Measurements from ENCODE around the gene JRKL.
A peak's percentile ranks its signal among the peaks of the same experiment; 100 is the strongest.
"Not testable (repeated sequence)": the region's sequence is repeated elsewhere in the genome, so short reads cannot be mapped to it uniquely, and the experiment has no call there.

JRKL gene

GRCh38 chr11:96413408-96413807 is 23.6 kb downstream of the JRKL start:
- TF ChIP-seq CTCF (IDR thresholded peaks at IDR 0.05; ENCODE audit: low read length, missing control alignments), result no peak
- no peak for DNase-seq (ENCODE audit: low read depth)
- H3K4me3 ChIP-seq (replicated peaks; ENCODE audit: low read depth, low read length), result no peak overlapping the region

- no peak overlapping the region for H3K4me3 ChIP-seq (replicated peaks; ENCODE audit: low read depth, low read length)
- no peak for TF ChIP-seq CTCF (IDR thresholded peaks at IDR 0.05; ENCODE audit: low read length, missing control alignments)
- DNase-seq (ENCODE audit: low read depth), result peak; percentile 46
Observed at GRCh38 chr11:96424693-96425092, 34.9 kb downstream of the JRKL start.

- H3K4me3 ChIP-seq (replicated peaks; ENCODE audit: low read depth, low read length), result no peak overlapping the region
- TF ChIP-seq CTCF (IDR thresholded peaks at IDR 0.05; ENCODE audit: low read length, missing control alignments), result no peak
- DNase-seq (ENCODE audit: low read depth), result no peak
Observed at GRCh38 chr11:96430668-96431067, 40.9 kb downstream of the JRKL start.

GRCh38 chr11:96432654-96433053 is 42.8 kb downstream of the JRKL start:
- H3K4me3 ChIP-seq (replicated peaks; ENCODE audit: low read depth, low read length); DNase-seq (ENCODE audit: low read depth): not testable (repeated sequence)

All from fibroblast of pulmonary artery (primary cell).